DMS 273 treated with DMSO at 0.1 percent for 48 hours (cell line): ENCODE data around the gene FGF22.
A peak's percentile ranks its signal among the peaks of the same experiment; 100 is the strongest.

ENCODE experiments used
- DNase-seq: peaks from one replicate; lab custom pipeline; 2025; lab: John Stamatoyannopoulos, UW

FGF22 gene

DNA sequence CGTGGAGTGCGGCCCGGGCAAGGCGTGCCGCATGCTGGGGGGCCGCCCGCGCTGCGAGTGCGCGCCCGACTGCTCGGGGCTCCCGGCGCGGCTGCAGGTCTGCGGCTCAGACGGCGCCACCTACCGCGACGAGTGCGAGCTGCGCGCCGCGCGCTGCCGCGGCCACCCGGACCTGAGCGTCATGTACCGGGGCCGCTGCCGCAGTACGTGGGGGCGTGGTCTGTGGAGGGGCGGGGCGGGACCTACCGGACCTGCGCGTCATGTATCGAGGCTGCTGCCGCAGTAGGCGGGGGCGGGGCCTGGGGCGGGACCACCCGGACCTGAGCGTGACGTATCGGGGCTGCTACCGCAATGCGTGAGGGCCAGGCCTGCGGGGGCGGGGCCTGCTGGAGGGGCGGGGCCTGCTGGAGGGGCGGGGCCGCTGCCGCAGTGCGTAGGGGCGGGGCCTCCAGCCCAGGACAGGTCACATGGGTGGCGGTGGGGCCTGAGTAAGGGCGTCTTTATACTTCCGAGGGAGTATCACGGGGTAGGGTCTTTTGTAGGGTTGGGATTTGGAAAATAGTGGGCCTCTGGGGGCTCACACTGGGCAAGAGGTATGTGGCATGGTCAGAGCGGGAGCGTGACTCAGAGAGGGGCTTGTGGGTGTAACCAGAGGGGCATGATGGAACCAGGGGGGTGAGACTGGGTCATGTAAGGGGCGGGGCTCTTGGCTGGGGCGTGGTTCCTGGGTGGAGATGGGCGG lies 40.8 kb downstream of the FGF22 start:
- peak; percentile 85 for DNase-seq

- no peak for DNase-seq
Measured at GRCh38 chr19:681029-682019, 41.6 kb downstream of the FGF22 start.

DNA sequence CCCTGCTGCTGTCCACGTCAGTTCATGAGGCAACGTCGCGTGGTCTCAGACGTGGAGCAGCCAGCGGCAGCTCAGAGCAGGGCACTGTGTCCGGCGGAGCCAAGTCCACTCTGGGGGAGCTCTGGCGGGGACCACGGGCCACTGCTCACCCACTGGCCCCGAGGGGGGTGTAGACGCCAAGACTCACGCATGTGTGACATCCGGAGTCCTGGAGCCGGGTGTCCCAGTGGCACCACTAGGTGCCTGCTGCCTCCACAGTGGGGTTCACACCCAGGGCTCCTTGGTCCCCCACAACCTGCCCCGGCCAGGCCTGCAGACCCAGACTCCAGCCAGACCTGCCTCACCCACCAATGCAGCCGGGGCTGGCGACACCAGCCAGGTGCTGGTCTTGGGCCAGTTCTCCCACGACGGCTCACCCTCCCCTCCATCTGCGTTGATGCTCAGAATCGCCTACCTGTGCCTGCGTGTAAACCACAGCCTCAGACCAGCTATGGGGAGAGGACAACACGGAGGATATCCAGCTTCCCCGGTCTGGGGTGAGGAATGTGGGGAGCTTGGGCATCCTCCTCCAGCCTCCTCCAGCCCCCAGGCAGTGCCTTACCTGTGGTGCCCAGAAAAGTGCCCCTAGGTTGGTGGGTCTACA lies 43.1 kb downstream of the FGF22 start:
- no peak for DNase-seq

GRCh38 chr19:685454-685931 lies 45.8 kb downstream of the FGF22 start:
- no peak for DNase-seq

- no peak for DNase-seq
Measured at GRCh38 chr19:686589-687297, 47.1 kb downstream of the FGF22 start.

DNA sequence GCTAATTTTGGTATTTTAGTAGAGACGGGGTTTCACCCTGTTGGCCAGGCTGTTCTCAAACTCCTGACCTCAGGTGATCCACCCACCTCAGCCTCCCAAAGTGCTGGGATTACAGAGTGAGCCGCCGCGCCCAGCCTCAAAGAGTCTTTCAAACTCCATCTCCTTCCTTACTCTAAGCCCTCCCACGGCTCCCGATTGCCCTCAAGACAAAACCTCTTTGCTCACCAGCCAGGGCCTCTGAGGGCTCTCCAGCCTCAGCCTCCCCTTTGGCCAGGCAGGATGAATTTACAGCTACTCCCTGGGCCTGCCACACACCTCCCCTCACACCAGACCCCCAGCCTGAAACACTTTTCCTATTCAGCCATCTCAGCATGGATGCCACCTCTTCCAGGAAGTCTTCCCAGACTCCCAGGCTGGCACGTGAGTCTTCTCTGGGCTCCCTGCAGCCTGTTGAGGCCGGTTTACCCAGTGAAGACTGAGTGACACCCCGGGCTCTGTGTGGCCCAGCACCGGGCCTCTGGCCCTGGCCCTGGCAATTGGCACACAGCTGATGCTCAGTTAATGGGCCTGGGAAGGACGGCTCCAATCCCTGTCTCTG lies 48.0 kb downstream of the FGF22 start:
- no peak for DNase-seq

GRCh38 chr19:688214-688613 lies 48.5 kb downstream of the FGF22 start:
- DNase-seq: no peak

GRCh38 chr19:688992-689391 lies 49.3 kb downstream of the FGF22 start:
- no peak for DNase-seq

DNA sequence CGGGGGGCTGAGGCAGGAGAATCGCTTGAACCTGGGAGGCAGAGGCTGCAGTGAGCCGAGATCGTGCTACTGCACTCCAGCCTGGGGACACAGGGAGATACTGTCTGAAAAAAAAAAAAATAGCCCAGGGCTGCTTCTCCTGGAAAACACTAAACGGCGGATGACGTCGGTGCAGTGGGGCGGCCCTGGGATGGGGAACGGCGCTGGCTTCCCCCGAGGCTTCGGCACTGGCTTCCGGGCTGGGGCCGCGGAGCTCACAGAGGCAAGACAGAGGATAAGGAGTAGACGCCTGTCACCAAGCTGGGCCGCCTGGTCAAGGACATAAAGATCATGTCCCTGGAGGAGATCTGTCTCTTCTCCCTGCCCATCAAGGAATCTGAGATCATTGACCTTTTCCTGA lies 50.5 kb downstream of the FGF22 start:
- DNase-seq: no peak
